B cell (primary cell): ENCODE data around the gene DOCK8. TPM values are rescaled to one million over a fixed set of nuclear protein-coding genes. Genes with fewer than 3 reads are reported as not detected.

ENCODE experiments used
- ATAC-seq: fragments of 200-7000 bp; cut with Tn5 transposase; one replicate; pipeline ENCODE4 v1.10.0; 2021; ENCODE audit warnings: low read depth, mild to moderate bottlenecking, moderate number of reproducible peaks, moderate library complexity
- CTCF ChIA-PET: fragments of 350-600 bp; sonication (Branson Sonifier 250); formaldehyde crosslinking; loops from one replicate; lab custom pipeline; 2021; ENCODE audit warnings: antibody characterized with exemption, inconsistent platforms; lab: Charles Lee
- POLR2A ChIA-PET: fragments of 350-600 bp; sonication (Branson Sonifier 250); formaldehyde crosslinking; loops from one replicate; lab custom pipeline; 2021; ENCODE audit warnings: antibody characterized with exemption; lab: Charles Lee
- DNase-seq: peaks from one replicate; pipeline ENCODE4 v3.0.0; 2013
- H2AFZ ChIP-seq: 2 replicates; pipeline ENCODE4 v1.6.1; 2012; ENCODE audit warnings: mild to moderate bottlenecking, low read depth, low read length; ENCODE audit not compliant: insufficient read depth, poor library complexity, severe bottlenecking
- H3K27ac ChIP-seq, 2 donors: 1 replicate in 1 of 2; 2 replicates in 1 of 2; pipeline ENCODE4 v1.5.1; 2012 to 2013; ENCODE audit warnings: low read length in 2 of 2, mild to moderate bottlenecking in 2 of 2, moderate library complexity in 1 of 2
- H3K27me3 ChIP-seq, 4 experiments: fragments of 200-600 bp in 1 of 4; sonication (generic) in 1 of 4; replicated peaks in 1 of 4; 1 replicate in 2 of 4; 2 replicates in 2 of 4; pipeline versions ENCODE4 v1.6.1 to v1.7.0; 2013 to 2016; ENCODE audit warnings: low read length in 3 of 4, mild to moderate bottlenecking in 2 of 4, mixed read lengths in 1 of 4, moderate library complexity in 1 of 4; ENCODE audit not compliant: insufficient read depth in 4 of 4, control insufficient read depth in 3 of 4; ENCODE audit errors: control extremely low read depth in 1 of 4
- H3K36me3 ChIP-seq, 2 experiments: replicated peaks in 1 of 2; 1 replicate in 1 of 2; 2 replicates in 1 of 2; pipeline versions ENCODE4 v1.6.1 to v1.7.1; 2013; ENCODE audit warnings: low read length in 1 of 2; ENCODE audit not compliant: insufficient read depth in 2 of 2, control insufficient read depth in 1 of 2; ENCODE audit errors: control extremely low read depth in 1 of 2, extremely low read depth in 1 of 2
- H3K4me1 ChIP-seq, 2 donors: fragments of 200-600 bp in 1 of 2; sonication (generic) in 1 of 2; 1 replicate in 1 of 2; 2 replicates in 1 of 2; pipeline versions ENCODE4 v1.5.1 to v1.6.1; 2013 to 2017; ENCODE audit warnings: low read length in 2 of 2; ENCODE audit not compliant: control insufficient read depth in 2 of 2, insufficient read depth in 2 of 2
- H3K4me2 ChIP-seq: replicated peaks from 2 replicates; pipeline ENCODE3; 2012; ENCODE audit warnings: mild to moderate bottlenecking, low read depth, low read length; ENCODE audit not compliant: poor library complexity, severe bottlenecking
- H3K4me3 ChIP-seq, 5 experiments: fragments of 200-600 bp in 1 of 5; sonication (generic) in 1 of 5; 1 replicate in 3 of 5; 2 replicates in 2 of 5; pipeline versions ENCODE4 v1.5.1 to v1.7.0; 2011 to 2016; ENCODE audit warnings: low read length in 4 of 5, mild to moderate bottlenecking in 4 of 5, low read depth in 2 of 5, control low read depth in 1 of 5, moderate library complexity in 1 of 5; ENCODE audit not compliant: insufficient read depth in 1 of 5; ENCODE audit errors: control extremely low read depth in 1 of 5, extremely low read depth in 1 of 5
- H3K79me2 ChIP-seq: fragments of 200-600 bp; sonication (generic); one replicate; pipeline ENCODE4 v1.6.0; 2016; ENCODE audit warnings: low read length; ENCODE audit not compliant: control insufficient read depth, insufficient read depth
- H3K9ac ChIP-seq: fragments of 200-600 bp; sonication (generic); 2 replicates; pipeline ENCODE4 v1.6.1; 2017; ENCODE audit warnings: mild to moderate bottlenecking, low read length, moderate library complexity
- H3K9me3 ChIP-seq, 3 donors: one replicate each; pipeline versions ENCODE4 v1.6.1 to v1.7.1; 2013; ENCODE audit warnings: low read length in 2 of 3; ENCODE audit not compliant: control insufficient read depth in 2 of 3, insufficient read depth in 1 of 3; ENCODE audit errors: control extremely low read depth in 1 of 3
- H4K20me1 ChIP-seq: 2 replicates; pipeline ENCODE4 v1.6.0; 2012; ENCODE audit warnings: mild to moderate bottlenecking, low read length; ENCODE audit not compliant: insufficient read depth, control insufficient read depth, poor library complexity, severe bottlenecking
- H3K27ac Mint-ChIP-seq: one replicate; pipeline ENCODE4 v1.8.0; 2021; ENCODE audit warnings: mixed read lengths
- H3K27me3 Mint-ChIP-seq: one replicate; pipeline ENCODE4 v1.8.0; 2021; ENCODE audit warnings: mixed read lengths
- H3K4me1 Mint-ChIP-seq: one replicate; pipeline ENCODE4 v1.8.0; 2021; ENCODE audit warnings: mixed read lengths
- H3K4me3 Mint-ChIP-seq: one replicate; pipeline ENCODE4 v1.8.0; 2021; ENCODE audit warnings: mixed read lengths
- H3K9me3 Mint-ChIP-seq: one replicate; pipeline ENCODE4 v1.8.0; 2022; ENCODE audit warnings: mixed read lengths; ENCODE audit not compliant: insufficient read depth
- EZH2 ChIP-seq: IDR thresholded peaks from 2 replicates; pipeline ENCODE4 v1.6.1; 2012; ENCODE audit warnings: borderline replicate concordance, low read depth, mild to moderate bottlenecking, moderate library complexity, low read length; ENCODE audit not compliant: insufficient read depth, poor library complexity, severe bottlenecking
- WGBS: methylation state at CpG from one replicate; pipeline ENCODE4 v1.1.5; 2013; ENCODE audit warnings: missing lambda C conversion rate; ENCODE audit not compliant: insufficient coverage; 5-methylcytosine and 5-hydroxymethylcytosine counted together
- intact Hi-C: fragments of 100-400 bp; cut with micrococcal nuclease; formaldehyde crosslinking; loops from one replicate; pipeline ENCODE4 v1.10.0; 2022
- polyA plus RNA-seq: library from polyadenylated mRNA; depleted of rRNA; stranded (reverse); fragments of >200 nt; gene quantifications from 2 replicates; pipeline ENCODE4 v1.2.3, GENCODE V29; 2012
- total RNA-seq, 2 donors: library from RNA; stranded (reverse); fragments of 120-200 nt in 1 of 2; gene quantifications; 1 replicate in 1 of 2; 2 replicates in 1 of 2; pipeline versions ENCODE4 v1.2.3 to v1.2.4, GENCODE V29; 2013 to 2022
- TF ChIP-seq, protein P1 (sequence below): fragments of 200-600 bp; IDR thresholded peaks from one replicate; pipeline ENCODE4 v1.8.0; 2022; ENCODE audit warnings: antibody characterized with exemption, mild to moderate bottlenecking

The DOCK8 gene
- total and polyA plus RNA-seq, 2 donors (not counting 1 experiment from before 2014, with no cell fraction given), result 47.6 to 288 TPM

DNA sequence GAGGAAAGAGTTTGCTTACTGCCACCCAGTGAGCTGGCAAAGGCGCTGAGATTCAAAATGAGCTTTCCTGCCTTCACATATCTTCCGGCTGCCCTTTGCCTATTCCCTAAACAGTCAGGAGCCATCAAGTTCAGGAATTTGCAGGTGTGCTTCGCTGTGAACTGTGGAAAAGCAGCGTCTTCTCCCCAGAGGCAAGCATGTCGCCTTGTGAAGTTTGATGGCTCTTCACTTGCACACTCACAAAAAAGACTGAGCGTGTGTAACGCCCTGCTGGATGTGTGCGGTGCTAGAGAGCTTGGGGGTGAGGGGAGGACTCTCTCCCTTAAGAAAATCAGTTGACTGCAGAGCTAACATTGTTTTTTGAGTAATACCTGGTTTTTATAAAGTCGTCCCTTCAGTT lies 288.7 kb downstream of the DOCK8 start:
- Mint-ChIP-seq H3K4me3 (peak overlapping the region; percentile 91), H3K9me3 (no peaks in the 10 kb centered on the region), H3K27me3 (peaks cover 28% of the 10 kb centered on the region), H3K27ac (peak overlapping the region; percentile 80), H3K4me1 (peaks cover 16% of the 10 kb centered on the region)
- TF ChIP-seq, protein P1, sequence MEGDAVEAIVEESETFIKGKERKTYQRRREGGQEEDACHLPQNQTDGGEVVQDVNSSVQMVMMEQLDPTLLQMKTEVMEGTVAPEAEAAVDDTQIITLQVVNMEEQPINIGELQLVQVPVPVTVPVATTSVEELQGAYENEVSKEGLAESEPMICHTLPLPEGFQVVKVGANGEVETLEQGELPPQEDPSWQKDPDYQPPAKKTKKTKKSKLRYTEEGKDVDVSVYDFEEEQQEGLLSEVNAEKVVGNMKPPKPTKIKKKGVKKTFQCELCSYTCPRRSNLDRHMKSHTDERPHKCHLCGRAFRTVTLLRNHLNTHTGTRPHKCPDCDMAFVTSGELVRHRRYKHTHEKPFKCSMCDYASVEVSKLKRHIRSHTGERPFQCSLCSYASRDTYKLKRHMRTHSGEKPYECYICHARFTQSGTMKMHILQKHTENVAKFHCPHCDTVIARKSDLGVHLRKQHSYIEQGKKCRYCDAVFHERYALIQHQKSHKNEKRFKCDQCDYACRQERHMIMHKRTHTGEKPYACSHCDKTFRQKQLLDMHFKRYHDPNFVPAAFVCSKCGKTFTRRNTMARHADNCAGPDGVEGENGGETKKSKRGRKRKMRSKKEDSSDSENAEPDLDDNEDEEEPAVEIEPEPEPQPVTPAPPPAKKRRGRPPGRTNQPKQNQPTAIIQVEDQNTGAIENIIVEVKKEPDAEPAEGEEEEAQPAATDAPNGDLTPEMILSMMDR, result no peak
- no peak for TF ChIP-seq EZH2
- H3K27me3 ChIP-seq, result peaks cover 0 to 26% (median 6%) of the 10 kb centered on the region in 4 experiments
- H3K4me1 ChIP-seq, result peaks cover 16 to 19% of the 10 kb centered on the region in 2 donors
- DNase-seq, result peak; percentile 22
- H3K4me3 ChIP-seq, result peak overlapping the region in 4 of 5 experiments; percentile 58 to 80 (median 61)
- peak overlapping the region; percentile 97 for H2AFZ ChIP-seq
- no peak overlapping the region for H3K27ac ChIP-seq
- no peaks in the 10 kb centered on the region for H3K36me3 ChIP-seq
- peak overlapping the region; percentile 74 for H3K9ac ChIP-seq
- ATAC-seq, result no peak
- WGBS, result 89% methylated on average over 5 of the region's 9 CpGs
- no peaks in the 10 kb centered on the region for H3K79me2 ChIP-seq
- no peaks in the 10 kb centered on the region for H4K20me1 ChIP-seq
- CTCF ChIA-PET, result interaction anchor here (0.9 to 1.9 kb wide), 2 partner anchors 33 to 112 kb away, joined by 6 read pairs; no protein-coding TSS in a partner anchor
- intact Hi-C loops, result no loop called here
- no peaks in the 10 kb centered on the region for H3K9me3 ChIP-seq
- POLR2A ChIA-PET, result no interaction called here
- H3K4me2 ChIP-seq, result peak overlapping the region; percentile 97
